GM23338 (cell line): ENCODE data around the gene HHAT. TPM values are rescaled to one million over a fixed set of nuclear protein-coding genes. Genes with fewer than 3 reads are reported as not detected.

Source experiments
- ATAC-seq: fragments of 200-7000 bp; cut with Tn5 transposase; 3 replicates; pipeline ENCODE4 v1.9.1; 2020
- DNase-seq: peaks from one replicate; pipeline ENCODE4 v3.0.0-alpha.2; 2015; ENCODE audit warnings: low spot score
- H2AFZ ChIP-seq: fragments of 200-600 bp; sonication (generic); 2 replicates; pipeline ENCODE4 v1.8.0; 2016; ENCODE audit warnings: antibody characterized with exemption, mild to moderate bottlenecking, moderate library complexity
- H3F3A ChIP-seq: fragments of 200-600 bp; sonication (generic); replicated peaks from 2 replicates; pipeline ENCODE4 v1.8.0; 2017; ENCODE audit warnings: antibody characterized with exemption, mixed run types, low read depth
- H3K27ac ChIP-seq: fragments of 200-600 bp; sonication (generic); 2 replicates; pipeline ENCODE4 v1.6.1; 2016; ENCODE audit warnings: low read depth
- H3K27me3 ChIP-seq: fragments of 200-600 bp; sonication (generic); 2 replicates; pipeline ENCODE4 v1.8.0; 2016; ENCODE audit warnings: mild to moderate bottlenecking, mixed run types, moderate library complexity; ENCODE audit not compliant: insufficient read depth
- H3K36me3 ChIP-seq: fragments of 200-600 bp; sonication (generic); 2 replicates; pipeline ENCODE4 v1.8.0; 2016; ENCODE audit warnings: mild to moderate bottlenecking; ENCODE audit not compliant: insufficient read depth
- H3K4me1 ChIP-seq: fragments of 200-600 bp; sonication (generic); 2 replicates; pipeline ENCODE4 v1.8.0; 2016; ENCODE audit warnings: mild to moderate bottlenecking, moderate library complexity; ENCODE audit not compliant: insufficient read depth
- H3K4me2 ChIP-seq: fragments of 200-600 bp; sonication (generic); 2 replicates; pipeline ENCODE4 v1.7.1; 2017; ENCODE audit warnings: mixed run types
- H3K4me3 ChIP-seq: fragments of 200-600 bp; sonication (generic); 2 replicates; pipeline ENCODE4 v1.6.1; 2016; ENCODE audit warnings: mixed run types
- H3K79me2 ChIP-seq: fragments of 200-600 bp; sonication (generic); replicated peaks from 2 replicates; pipeline ENCODE4 v1.8.0; 2017; ENCODE audit warnings: mild to moderate bottlenecking; ENCODE audit not compliant: insufficient read depth
- H3K9me2 ChIP-seq: fragments of 200-600 bp; sonication (generic); 2 replicates; pipeline ENCODE4 v1.8.0; 2017; ENCODE audit not compliant: insufficient read depth
- H4K20me1 ChIP-seq: fragments of 200-600 bp; sonication (generic); replicated peaks from 2 replicates; pipeline ENCODE4 v1.8.0; 2017; ENCODE audit warnings: mild to moderate bottlenecking; ENCODE audit not compliant: insufficient read depth
- H3K27ac Mint-ChIP-seq: 2 replicates; pipeline ENCODE4 v1.8.0; 2020; ENCODE audit warnings: inconsistent platforms, mild to moderate bottlenecking, moderate library complexity, mixed read lengths
- H3K27me3 Mint-ChIP-seq: 3 replicates; pipeline ENCODE4 v1.8.0; 2022; ENCODE audit warnings: low read depth, mild to moderate bottlenecking, moderate library complexity, mixed read lengths, inconsistent platforms; ENCODE audit not compliant: insufficient read depth, poor library complexity
- H3K36me3 Mint-ChIP-seq: 3 replicates; pipeline ENCODE4 v1.8.0; 2021; ENCODE audit warnings: low read depth, mild to moderate bottlenecking, inconsistent platforms, moderate library complexity, mixed read lengths
- H3K4me1 Mint-ChIP-seq: 3 replicates; pipeline ENCODE4 v1.8.0; 2020; ENCODE audit warnings: mild to moderate bottlenecking, inconsistent platforms, mixed read lengths
- H3K4me3 Mint-ChIP-seq: 3 replicates; pipeline ENCODE4 v1.8.0; 2021; ENCODE audit warnings: moderate library complexity, mild to moderate bottlenecking, inconsistent platforms, mixed read lengths
- H3K9me3 Mint-ChIP-seq: 3 replicates; pipeline ENCODE4 v1.8.0; 2020; ENCODE audit warnings: moderate library complexity, mild to moderate bottlenecking, inconsistent platforms, mixed read lengths
- CREB1 ChIP-seq: fragments of 250-450 bp; sonication (Bioruptor Pico); IDR thresholded peaks from 2 replicates; pipeline ENCODE4 v1.5.0; 2020; ENCODE audit warnings: low read depth, mild to moderate bottlenecking, moderate library complexity
- EZH2 ChIP-seq: fragments of 200-600 bp; sonication (generic); IDR thresholded peaks from one replicate; pipeline ENCODE4 v1.8.0; 2017; ENCODE audit warnings: antibody characterized with exemption, mild to moderate bottlenecking, low read depth; ENCODE audit not compliant: unreplicated experiment
- EZH2phosphoT487 ChIP-seq: fragments of 200-600 bp; sonication (generic); IDR thresholded peaks from one replicate; pipeline ENCODE4 v1.8.1; 2018; ENCODE audit warnings: antibody characterized with exemption; ENCODE audit not compliant: unreplicated experiment
- JUNB ChIP-seq: IDR thresholded peaks from one replicate; pipeline ENCODE4 v1.6.1; 2016; ENCODE audit warnings: antibody characterized with exemption; ENCODE audit not compliant: unreplicated experiment
- NANOG ChIP-seq: IDR thresholded peaks from 2 replicates; pipeline ENCODE4 v1.6.1; 2016; ENCODE audit warnings: antibody characterized with exemption, borderline replicate concordance
- POLR2AphosphoS5 ChIP-seq: IDR thresholded peaks from 2 replicates; pipeline ENCODE4 v1.6.1; 2016; ENCODE audit warnings: antibody characterized with exemption, low read depth
- STAT1 ChIP-seq: IDR thresholded peaks from one replicate; pipeline ENCODE4 v1.6.1; 2016; ENCODE audit warnings: antibody characterized with exemption; ENCODE audit not compliant: unreplicated experiment
- ZNF114 ChIP-seq: fragments of 250-450 bp; sonication (Bioruptor Pico); IDR thresholded peaks from 2 replicates; pipeline ENCODE4 v1.5.0; 2020; ENCODE audit warnings: mild to moderate bottlenecking, moderate library complexity
- ZNF331 ChIP-seq: fragments of 250-450 bp; sonication (Bioruptor Pico); IDR thresholded peaks from 2 replicates; pipeline ENCODE4 v1.5.0; 2020; ENCODE audit warnings: low read depth, mild to moderate bottlenecking, moderate library complexity
- polyA plus RNA-seq: library from polyadenylated mRNA; unstranded; fragments of >200 nt; fragmentation: Nextera tagmentation; extraction: Ambion mirVana; gene quantifications from 2 replicates; pipeline ENCODE4 v1.2.1, GENCODE V29; 2016
- total RNA-seq: library from RNA; depleted of rRNA; stranded (reverse); fragments of >200 nt; shearing (Covaris generic); gene quantifications from 2 replicates; pipeline ENCODE4 v1.2.3, GENCODE V29; 2014
- TF ChIP-seq, protein P1 (sequence below): IDR thresholded peaks from one replicate; pipeline ENCODE4 v1.6.1; 2018; ENCODE audit warnings: antibody characterized with exemption; ENCODE audit not compliant: unreplicated experiment
- TF ChIP-seq, protein P2 (sequence below): fragments of 250-450 bp; sonication (Bioruptor Pico); IDR thresholded peaks from 2 replicates; pipeline ENCODE4 v1.5.0; 2020; ENCODE audit warnings: mild to moderate bottlenecking, moderate library complexity
- TF ChIP-seq, protein P3 (sequence below): IDR thresholded peaks from 2 replicates; pipeline ENCODE4 v1.6.1; 2016; ENCODE audit warnings: antibody characterized with exemption
- TF ChIP-seq, protein P4 (sequence below), 2 experiments: fragments of 200-600 bp in 1 of 2; sonication (generic) in 1 of 2; conservative IDR thresholded peaks; 2 replicates each; pipeline versions ENCODE4 v1.5.1 to v1.6.1; 2016 to 2017; ENCODE audit warnings: antibody characterized with exemption in 2 of 2, low read depth in 2 of 2, mild to moderate bottlenecking in 2 of 2, moderate library complexity in 1 of 2

HHAT gene
- total and polyA plus RNA-seq, 2 experiments from 2014 or later, result 0.11 to 0.66 TPM

DNA sequence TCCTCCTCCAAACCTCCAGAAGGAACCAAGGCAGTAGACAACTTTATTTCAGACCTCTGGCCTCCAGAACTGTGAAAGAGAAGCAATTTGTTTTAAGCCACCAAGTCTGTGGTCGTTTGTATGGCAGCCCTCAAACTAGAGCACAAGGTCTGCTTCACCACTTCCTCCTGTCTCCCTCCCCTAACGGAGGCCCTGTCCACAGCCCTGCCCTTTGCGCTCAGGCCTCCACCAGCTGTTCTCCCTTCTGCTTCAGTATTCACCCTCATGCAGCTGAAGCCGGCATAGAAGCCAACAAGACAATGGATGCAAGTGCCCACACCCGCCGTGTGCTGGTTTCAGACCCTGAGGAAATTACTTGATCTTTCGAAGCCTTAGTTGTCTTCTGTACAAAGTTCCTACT lies 364.1 kb downstream of the HHAT start:
- H3K79me2 ChIP-seq, result no peaks in the 10 kb centered on the region
- H3K27me3 ChIP-seq, result no peaks in the 10 kb centered on the region
- no peak overlapping the region for H3K27ac Mint-ChIP-seq
- H3K9me2 ChIP-seq, result no peaks in the 10 kb centered on the region
- H3K4me1 ChIP-seq, result no peaks in the 10 kb centered on the region
- H3F3A ChIP-seq, result no peaks in the 10 kb centered on the region
- H2AFZ ChIP-seq, result no peak overlapping the region
- no peak overlapping the region for H3K27ac ChIP-seq
- H3K36me3 Mint-ChIP-seq, result no peaks in the 10 kb centered on the region
- no peak overlapping the region for H3K4me3 Mint-ChIP-seq
- no peaks in the 10 kb centered on the region for H3K9me3 Mint-ChIP-seq
- H3K27me3 Mint-ChIP-seq, result no peaks in the 10 kb centered on the region
- no peak overlapping the region for H3K4me3 ChIP-seq
- H3K4me2 ChIP-seq, result no peak overlapping the region
- ATAC-seq (no peak), DNase-seq (no peak)
- no peaks in the 10 kb centered on the region for H3K4me1 Mint-ChIP-seq
- no peaks in the 10 kb centered on the region for H4K20me1 ChIP-seq
- TF ChIP-seq ZNF331 (no peak), POLR2AphosphoS5 (no peak), EZH2phosphoT487 (no peak), JUNB (no peak), NANOG (no peak), ZNF114 (no peak), EZH2 (no peak), CREB1 (CRISPR knock-in tag) (no peak), STAT1 (no peak)
- TF ChIP-seq, protein P1, sequence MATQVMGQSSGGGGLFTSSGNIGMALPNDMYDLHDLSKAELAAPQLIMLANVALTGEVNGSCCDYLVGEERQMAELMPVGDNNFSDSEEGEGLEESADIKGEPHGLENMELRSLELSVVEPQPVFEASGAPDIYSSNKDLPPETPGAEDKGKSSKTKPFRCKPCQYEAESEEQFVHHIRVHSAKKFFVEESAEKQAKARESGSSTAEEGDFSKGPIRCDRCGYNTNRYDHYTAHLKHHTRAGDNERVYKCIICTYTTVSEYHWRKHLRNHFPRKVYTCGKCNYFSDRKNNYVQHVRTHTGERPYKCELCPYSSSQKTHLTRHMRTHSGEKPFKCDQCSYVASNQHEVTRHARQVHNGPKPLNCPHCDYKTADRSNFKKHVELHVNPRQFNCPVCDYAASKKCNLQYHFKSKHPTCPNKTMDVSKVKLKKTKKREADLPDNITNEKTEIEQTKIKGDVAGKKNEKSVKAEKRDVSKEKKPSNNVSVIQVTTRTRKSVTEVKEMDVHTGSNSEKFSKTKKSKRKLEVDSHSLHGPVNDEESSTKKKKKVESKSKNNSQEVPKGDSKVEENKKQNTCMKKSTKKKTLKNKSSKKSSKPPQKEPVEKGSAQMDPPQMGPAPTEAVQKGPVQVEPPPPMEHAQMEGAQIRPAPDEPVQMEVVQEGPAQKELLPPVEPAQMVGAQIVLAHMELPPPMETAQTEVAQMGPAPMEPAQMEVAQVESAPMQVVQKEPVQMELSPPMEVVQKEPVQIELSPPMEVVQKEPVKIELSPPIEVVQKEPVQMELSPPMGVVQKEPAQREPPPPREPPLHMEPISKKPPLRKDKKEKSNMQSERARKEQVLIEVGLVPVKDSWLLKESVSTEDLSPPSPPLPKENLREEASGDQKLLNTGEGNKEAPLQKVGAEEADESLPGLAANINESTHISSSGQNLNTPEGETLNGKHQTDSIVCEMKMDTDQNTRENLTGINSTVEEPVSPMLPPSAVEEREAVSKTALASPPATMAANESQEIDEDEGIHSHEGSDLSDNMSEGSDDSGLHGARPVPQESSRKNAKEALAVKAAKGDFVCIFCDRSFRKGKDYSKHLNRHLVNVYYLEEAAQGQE, result no peak
- TF ChIP-seq, protein P2, sequence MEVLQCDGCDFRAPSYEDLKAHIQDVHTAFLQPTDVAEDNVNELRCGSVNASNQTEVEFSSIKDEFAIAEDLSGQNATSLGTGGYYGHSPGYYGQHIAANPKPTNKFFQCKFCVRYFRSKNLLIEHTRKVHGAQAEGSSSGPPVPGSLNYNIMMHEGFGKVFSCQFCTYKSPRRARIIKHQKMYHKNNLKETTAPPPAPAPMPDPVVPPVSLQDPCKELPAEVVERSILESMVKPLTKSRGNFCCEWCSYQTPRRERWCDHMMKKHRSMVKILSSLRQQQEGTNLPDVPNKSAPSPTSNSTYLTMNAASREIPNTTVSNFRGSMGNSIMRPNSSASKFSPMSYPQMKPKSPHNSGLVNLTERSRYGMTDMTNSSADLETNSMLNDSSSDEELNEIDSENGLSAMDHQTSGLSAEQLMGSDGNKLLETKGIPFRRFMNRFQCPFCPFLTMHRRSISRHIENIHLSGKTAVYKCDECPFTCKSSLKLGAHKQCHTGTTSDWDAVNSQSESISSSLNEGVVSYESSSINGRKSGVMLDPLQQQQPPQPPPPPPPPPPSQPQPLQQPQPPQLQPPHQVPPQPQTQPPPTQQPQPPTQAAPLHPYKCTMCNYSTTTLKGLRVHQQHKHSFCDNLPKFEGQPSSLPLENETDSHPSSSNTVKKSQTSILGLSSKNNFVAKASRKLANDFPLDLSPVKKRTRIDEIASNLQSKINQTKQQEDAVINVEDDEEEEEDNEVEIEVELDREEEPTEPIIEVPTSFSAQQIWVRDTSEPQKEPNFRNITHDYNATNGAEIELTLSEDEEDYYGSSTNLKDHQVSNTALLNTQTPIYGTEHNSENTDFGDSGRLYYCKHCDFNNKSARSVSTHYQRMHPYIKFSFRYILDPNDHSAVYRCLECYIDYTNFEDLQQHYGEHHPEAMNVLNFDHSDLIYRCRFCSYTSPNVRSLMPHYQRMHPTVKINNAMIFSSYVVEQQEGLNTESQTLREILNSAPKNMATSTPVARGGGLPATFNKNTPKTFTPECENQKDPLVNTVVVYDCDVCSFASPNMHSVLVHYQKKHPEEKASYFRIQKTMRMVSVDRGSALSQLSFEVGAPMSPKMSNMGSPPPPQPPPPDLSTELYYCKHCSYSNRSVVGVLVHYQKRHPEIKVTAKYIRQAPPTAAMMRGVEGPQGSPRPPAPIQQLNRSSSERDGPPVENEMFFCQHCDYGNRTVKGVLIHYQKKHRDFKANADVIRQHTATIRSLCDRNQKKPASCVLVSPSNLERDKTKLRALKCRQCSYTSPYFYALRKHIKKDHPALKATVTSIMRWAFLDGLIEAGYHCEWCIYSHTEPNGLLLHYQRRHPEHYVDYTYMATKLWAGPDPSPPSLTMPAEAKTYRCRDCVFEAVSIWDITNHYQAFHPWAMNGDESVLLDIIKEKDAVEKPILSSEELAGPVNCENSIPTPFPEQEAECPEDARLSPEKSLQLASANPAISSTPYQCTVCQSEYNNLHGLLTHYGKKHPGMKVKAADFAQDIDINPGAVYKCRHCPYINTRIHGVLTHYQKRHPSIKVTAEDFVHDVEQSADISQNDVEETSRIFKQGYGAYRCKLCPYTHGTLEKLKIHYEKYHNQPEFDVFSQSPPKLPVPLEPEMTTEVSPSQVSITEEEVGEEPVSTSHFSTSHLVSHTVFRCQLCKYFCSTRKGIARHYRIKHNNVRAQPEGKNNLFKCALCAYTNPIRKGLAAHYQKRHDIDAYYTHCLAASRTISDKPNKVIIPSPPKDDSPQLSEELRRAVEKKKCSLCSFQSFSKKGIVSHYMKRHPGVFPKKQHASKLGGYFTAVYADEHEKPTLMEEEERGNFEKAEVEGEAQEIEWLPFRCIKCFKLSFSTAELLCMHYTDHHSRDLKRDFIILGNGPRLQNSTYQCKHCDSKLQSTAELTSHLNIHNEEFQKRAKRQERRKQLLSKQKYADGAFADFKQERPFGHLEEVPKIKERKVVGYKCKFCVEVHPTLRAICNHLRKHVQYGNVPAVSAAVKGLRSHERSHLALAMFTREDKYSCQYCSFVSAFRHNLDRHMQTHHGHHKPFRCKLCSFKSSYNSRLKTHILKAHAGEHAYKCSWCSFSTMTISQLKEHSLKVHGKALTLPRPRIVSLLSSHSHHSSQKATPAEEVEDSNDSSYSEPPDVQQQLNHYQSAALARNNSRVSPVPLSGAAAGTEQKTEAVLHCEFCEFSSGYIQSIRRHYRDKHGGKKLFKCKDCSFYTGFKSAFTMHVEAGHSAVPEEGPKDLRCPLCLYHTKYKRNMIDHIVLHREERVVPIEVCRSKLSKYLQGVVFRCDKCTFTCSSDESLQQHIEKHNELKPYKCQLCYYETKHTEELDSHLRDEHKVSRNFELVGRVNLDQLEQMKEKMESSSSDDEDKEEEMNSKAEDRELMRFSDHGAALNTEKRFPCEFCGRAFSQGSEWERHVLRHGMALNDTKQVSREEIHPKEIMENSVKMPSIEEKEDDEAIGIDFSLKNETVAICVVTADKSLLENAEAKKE (CRISPR knock-in tag), result no peak
- TF ChIP-seq, protein P3, sequence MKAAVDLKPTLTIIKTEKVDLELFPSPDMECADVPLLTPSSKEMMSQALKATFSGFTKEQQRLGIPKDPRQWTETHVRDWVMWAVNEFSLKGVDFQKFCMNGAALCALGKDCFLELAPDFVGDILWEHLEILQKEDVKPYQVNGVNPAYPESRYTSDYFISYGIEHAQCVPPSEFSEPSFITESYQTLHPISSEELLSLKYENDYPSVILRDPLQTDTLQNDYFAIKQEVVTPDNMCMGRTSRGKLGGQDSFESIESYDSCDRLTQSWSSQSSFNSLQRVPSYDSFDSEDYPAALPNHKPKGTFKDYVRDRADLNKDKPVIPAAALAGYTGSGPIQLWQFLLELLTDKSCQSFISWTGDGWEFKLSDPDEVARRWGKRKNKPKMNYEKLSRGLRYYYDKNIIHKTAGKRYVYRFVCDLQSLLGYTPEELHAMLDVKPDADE, result no peak
- TF ChIP-seq, protein P4, sequence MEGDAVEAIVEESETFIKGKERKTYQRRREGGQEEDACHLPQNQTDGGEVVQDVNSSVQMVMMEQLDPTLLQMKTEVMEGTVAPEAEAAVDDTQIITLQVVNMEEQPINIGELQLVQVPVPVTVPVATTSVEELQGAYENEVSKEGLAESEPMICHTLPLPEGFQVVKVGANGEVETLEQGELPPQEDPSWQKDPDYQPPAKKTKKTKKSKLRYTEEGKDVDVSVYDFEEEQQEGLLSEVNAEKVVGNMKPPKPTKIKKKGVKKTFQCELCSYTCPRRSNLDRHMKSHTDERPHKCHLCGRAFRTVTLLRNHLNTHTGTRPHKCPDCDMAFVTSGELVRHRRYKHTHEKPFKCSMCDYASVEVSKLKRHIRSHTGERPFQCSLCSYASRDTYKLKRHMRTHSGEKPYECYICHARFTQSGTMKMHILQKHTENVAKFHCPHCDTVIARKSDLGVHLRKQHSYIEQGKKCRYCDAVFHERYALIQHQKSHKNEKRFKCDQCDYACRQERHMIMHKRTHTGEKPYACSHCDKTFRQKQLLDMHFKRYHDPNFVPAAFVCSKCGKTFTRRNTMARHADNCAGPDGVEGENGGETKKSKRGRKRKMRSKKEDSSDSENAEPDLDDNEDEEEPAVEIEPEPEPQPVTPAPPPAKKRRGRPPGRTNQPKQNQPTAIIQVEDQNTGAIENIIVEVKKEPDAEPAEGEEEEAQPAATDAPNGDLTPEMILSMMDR (conservative IDR thresholded peaks at IDR 0.05; ENCODE audit: low read depth in 2 of 2), result no peak
- no peaks in the 10 kb centered on the region for H3K36me3 ChIP-seq
